Adrenal gland (tissue), 12 donors: ENCODE measurements around the gene ACAT2. TPM values are rescaled to one million over a fixed set of nuclear protein-coding genes. Genes with fewer than 3 reads are reported as not detected.

Experiments used
- DNase-seq, 7 donors: peaks; one replicate each; pipeline ENCODE4 v3.0.0-alpha.2; 2019 to 2020
- H3K27ac ChIP-seq, 5 donors: fragments of 200-600 bp; sonication (generic) in 4 of 5; 1 replicate in 3 of 5; 2 replicates in 2 of 5; pipeline versions ENCODE4 v1.5.1 to v1.8.0; 2016 to 2020; ENCODE audit warnings: mild to moderate bottlenecking in 1 of 5
- H3K27me3 ChIP-seq: fragments of 200-600 bp; 2 replicates; pipeline ENCODE4 v1.8.0; 2021
- H3K36me3 ChIP-seq, 2 donors: fragments of 200-600 bp; replicated peaks in 1 of 2; 1 replicate in 1 of 2; 2 replicates in 1 of 2; pipeline versions ENCODE4 v1.5.1 to v1.8.0; 2018 to 2022
- H3K4me1 ChIP-seq, 2 donors: fragments of 200-600 bp; replicated peaks in 1 of 2; 1 replicate in 1 of 2; 2 replicates in 1 of 2; pipeline versions ENCODE4 v1.5.1 to v1.8.0; 2018 to 2021
- H3K4me3 ChIP-seq, 4 donors: fragments of 200-600 bp; sonication (generic) in 3 of 4; one replicate each; pipeline ENCODE4 v1.5.1; 2016 to 2018
- H3K9me3 ChIP-seq, 3 donors: fragments of 200-600 bp; sonication (generic) in 1 of 3; replicated peaks in 1 of 3; 1 replicate in 2 of 3; 2 replicates in 1 of 3; pipeline versions ENCODE4 v1.5.1 to v1.8.0; 2016 to 2021
- CTCF ChIP-seq, 6 experiments: fragments of 450-650 bp in 4 of 6; fragments of 200-600 bp in 2 of 6; sonication (generic) in 1 of 6; IDR thresholded peaks; 1 replicate in 5 of 6; 2 replicates in 1 of 6; pipeline versions ENCODE4 v1.5.1 to v1.8.0; 2016 to 2021; ENCODE audit warnings: antibody characterized with exemption in 6 of 6, mild to moderate bottlenecking in 2 of 6, moderate library complexity in 1 of 6
- POLR2A ChIP-seq, 2 donors: fragments of 450-650 bp; IDR thresholded peaks; one replicate each; pipeline ENCODE4 v1.6.1; 2017; ENCODE audit warnings: antibody characterized with exemption in 2 of 2, mild to moderate bottlenecking in 2 of 2, moderate library complexity in 1 of 2
- WGBS, 4 donors: extraction: QIAGEN DNeasy Blood & Tissue Kit in 2 of 4; methylation state at CpG; one replicate each; pipeline versions ENCODE4 v1.1.5 to v1.1.7; 2013 to 2017; 5-methylcytosine and 5-hydroxymethylcytosine counted together
- intact Hi-C, 2 donors: fragments of 100-400 bp; cut with DNase I; formaldehyde crosslinking; loops; one replicate each; pipeline versions ENCODE4 v1.14.1 to v1.15.0; 2022 to 2023
- polyA plus RNA-seq, 3 donors: library from polyadenylated mRNA; stranded (reverse); fragments of 200-250 nt in 2 of 3; fragments of 350-450 nt in 1 of 3; fragmentation: Illumina TruSeq in 1 of 3; extraction: RNeasy Lipid Tissue Mini Kit (QIAGEN cat#74804) in 1 of 3; gene quantifications; one replicate each; pipeline ENCODE4 v1.2.3, GENCODE V29; 2013 to 2014
- total RNA-seq, 9 donors: library from RNA; depleted of rRNA in 4 of 9; stranded (reverse); fragments of >200 nt in 4 of 9; fragments of 120-200 nt in 1 of 9; fragmentation: NEBNext Ultra II Directional in 1 of 9; extraction: Animal tissue kit (Norgen Biotek cat#: 25700) in 1 of 9; gene quantifications; one replicate each; pipeline versions ENCODE4 v1.1.0 to v1.2.4, GENCODE V29; 2013 to 2023
- donor health status: healthy with polysubstance abuse.
- donor health status: Bipolar disorder and iron deficiency.
- donor health status: DM: yes; HTN: yes; CAD: no.
- donor health status: DM: no; HTN: no; CAD: no.
- donor health status: DM: no; HTN: no; CAD: no.
- donor health status: DM: yes; HTN: yes; CAD: no.

Gene ACAT2
- total and polyA plus RNA-seq, 12 donors, result 8.7 to 305 (median 18.2) TPM

- TF ChIP-seq CTCF (IDR thresholded peaks at IDR 0.05) (no peak), POLR2A (IDR thresholded peaks at IDR 0.05) (no peak)
- no peaks in the 10 kb centered on the region for H3K4me1 ChIP-seq
- no peak within 1 kb of the TSS for H3K27ac ChIP-seq
- no peaks in the 10 kb centered on the region for H3K27me3 ChIP-seq
- WGBS, 4 donors, result 88 to 93% (median 90%) methylated on average over 20 to 50 of the region's 50 CpGs
- no peak for DNase-seq
- no peak within 1 kb of the TSS for H3K4me3 ChIP-seq
- H3K36me3 ChIP-seq, result peaks cover 0 to 33% of the 10 kb centered on the region in 2 donors
- H3K9me3 ChIP-seq, result no peaks in the 10 kb centered on the region
- intact Hi-C loops, result no loop called here
Observed at GRCh38 chr6:159800141-159800865, 38.5 kb downstream of the ACAT2 start, which contains the start of gene PNLDC1. PNLDC1 (plus strand) TSS chr6:159800276; CDS start chr6:159800308, 32 bp downstream.

- Histone ChIP-seq H3K4me1 (no peaks in the 10 kb centered on the region), H3K9me3 (no peaks in the 10 kb centered on the region), H3K27ac (no peak overlapping the region), H3K36me3 (peaks cover 0 to 28% of the 10 kb centered on the region in 2 donors), H3K27me3 (no peaks in the 10 kb centered on the region), H3K4me3 (no peak overlapping the region)
- no peak for DNase-seq
- TF ChIP-seq CTCF (IDR thresholded peaks at IDR 0.05) (no peak), POLR2A (IDR thresholded peaks at IDR 0.05) (no peak)
- WGBS, 4 donors, result 92 to 96% (median 95%) methylated on average over 8 of the region's 8 CpGs
- intact Hi-C loops, result no loop called here
Observed at GRCh38 chr6:159801935-159802334, 40.1 kb downstream of the ACAT2 start.

GRCh38 chr6:159804504-159804903 is 42.7 kb downstream of the ACAT2 start:
- TF ChIP-seq POLR2A (IDR thresholded peaks at IDR 0.05) (no peak), CTCF (IDR thresholded peaks at IDR 0.05) (no peak)
- Histone ChIP-seq H3K36me3 (peaks cover 0 to 3% of the 10 kb centered on the region in 2 donors), H3K9me3 (no peaks in the 10 kb centered on the region), H3K4me1 (no peaks in the 10 kb centered on the region), H3K27me3 (no peaks in the 10 kb centered on the region), H3K4me3 (no peak overlapping the region), H3K27ac (no peak overlapping the region)
- WGBS, 4 donors, result 88 to 92% (median 91%) methylated on average over 10 of the region's 10 CpGs
- intact Hi-C loops, result no loop called here
- no peak for DNase-seq

- Histone ChIP-seq H3K36me3 (no peaks in the 10 kb centered on the region), H3K9me3 (no peaks in the 10 kb centered on the region), H3K4me3 (no peak overlapping the region), H3K4me1 (no peaks in the 10 kb centered on the region), H3K27ac (no peak overlapping the region), H3K27me3 (no peaks in the 10 kb centered on the region)
- intact Hi-C loops, result no loop called here
- 79 to 87% (median 86%) methylated on average over 6 of the region's 6 CpGs for WGBS, 4 donors
- no peak for DNase-seq
- TF ChIP-seq CTCF (IDR thresholded peaks at IDR 0.05) (no peak), POLR2A (IDR thresholded peaks at IDR 0.05) (no peak)
Observed at GRCh38 chr6:159805440-159806020, 43.7 kb downstream of the ACAT2 start.
